Esophagus muscularis mucosa (tissue), 4 donors: Measurements from ENCODE around the gene MFAP3. TPM values are rescaled to one million over a fixed set of nuclear protein-coding genes. Genes with fewer than 3 reads are reported as not detected.
"Not testable (repeated sequence)": the region's sequence is repeated elsewhere in the genome, so short reads cannot be mapped to it uniquely, and the experiment has no call there.

Experiments
- DNase-seq: peaks from one replicate; pipeline ENCODE4 v3.0.0-alpha.2; 2017; ENCODE audit errors: extremely low spot score
- H3K27ac ChIP-seq, 4 donors: fragments of 200-600 bp; sonication (generic); replicated peaks in 1 of 4; 1 replicate in 3 of 4; 2 replicates in 1 of 4; pipeline ENCODE4 v1.5.1; 2016 to 2019; ENCODE audit warnings: mild to moderate bottlenecking in 1 of 4
- H3K27me3 ChIP-seq, 4 donors: fragments of 200-600 bp; sonication (generic); one replicate each; pipeline versions ENCODE4 v1.5.1 to v1.6.0; 2016 to 2019
- H3K36me3 ChIP-seq, 4 donors: fragments of 200-600 bp; sonication (generic); one replicate each; pipeline ENCODE4 v1.5.1; 2016 to 2019
- H3K4me1 ChIP-seq, 4 donors: fragments of 200-600 bp; sonication (generic); one replicate each; pipeline ENCODE4 v1.5.1; 2016 to 2019
- H3K4me3 ChIP-seq, 4 donors: fragments of 200-600 bp; sonication (generic); 1 replicate in 2 of 4; 2 replicates in 2 of 4; pipeline ENCODE4 v1.5.1; 2016 to 2019; ENCODE audit warnings: mild to moderate bottlenecking in 4 of 4, moderate library complexity in 1 of 4
- H3K9me3 ChIP-seq, 4 donors: fragments of 200-600 bp; sonication (generic); 1 replicate in 3 of 4; 2 replicates in 1 of 4; pipeline ENCODE4 v1.5.1; 2016 to 2019
- CTCF ChIP-seq, 3 experiments: fragments of 200-600 bp in 2 of 3; fragments of 450-650 bp in 1 of 3; sonication (generic) in 2 of 3; IDR thresholded peaks; one replicate each; pipeline ENCODE4 v1.5.1; 2017 to 2019; ENCODE audit warnings: antibody characterized with exemption in 3 of 3, mild to moderate bottlenecking in 2 of 3, moderate library complexity in 1 of 3
- EP300 ChIP-seq: sonication (generic); formaldehyde crosslinking; IDR thresholded peaks from one replicate; pipeline ENCODE4 v1.6.1; 2017; ENCODE audit warnings: antibody characterized with exemption
- POLR2A ChIP-seq: fragments of 450-650 bp; IDR thresholded peaks from one replicate; pipeline ENCODE4 v1.6.1; 2017; ENCODE audit warnings: antibody characterized with exemption, moderate library complexity, mild to moderate bottlenecking, low read depth
- POLR2AphosphoS5 ChIP-seq, 2 donors: sonication (generic); formaldehyde crosslinking; IDR thresholded peaks; one replicate each; pipeline ENCODE4 v1.6.1; 2017; ENCODE audit warnings: antibody characterized with exemption in 2 of 2
- WGBS: methylation state at CpG from one replicate; pipeline ENCODE4 v1.1.5; 2018; 5-methylcytosine and 5-hydroxymethylcytosine counted together
- intact Hi-C: fragments of 100-400 bp; cut with DNase I; formaldehyde crosslinking; loops from one replicate; pipeline ENCODE4 v1.15.1; 2023
- total RNA-seq, 4 donors: library from RNA; depleted of rRNA; stranded (reverse); fragments of >200 nt; gene quantifications; one replicate each; pipeline versions ENCODE4 v1.1.0 to v1.2.1, GENCODE V29; 2016

MFAP3 gene
- total RNA-seq, 4 donors from 2014 or later, result 22.0 to 35.3 (median 29.7) TPM

GRCh38 chr5:154065971-154066370 lies 27.2 kb downstream of the MFAP3 start:
- TF ChIP-seq POLR2AphosphoS5 (IDR thresholded peaks at IDR 0.05) (no peak), POLR2A (no peak), EP300 (no peak), CTCF (IDR thresholded peaks at IDR 0.05) (no peak)
- H3K4me3 ChIP-seq, result no peak overlapping the region
- no peaks in the 10 kb centered on the region for H3K9me3 ChIP-seq
- H3K27ac ChIP-seq, result no peak overlapping the region
- intact Hi-C loops, result no loop called here
- H3K27me3 ChIP-seq, result no peaks in the 10 kb centered on the region
- H3K36me3 ChIP-seq, result no peaks in the 10 kb centered on the region
- no peak for DNase-seq
- no peaks in the 10 kb centered on the region for H3K4me1 ChIP-seq

GRCh38 chr5:154069854-154070253 lies 31.1 kb downstream of the MFAP3 start:
- H3K4me3 ChIP-seq, H3K36me3 ChIP-seq, intact Hi-C loops, H3K27me3 ChIP-seq, H3K27ac ChIP-seq, H3K9me3 ChIP-seq, DNase-seq: not testable (repeated sequence)
- H3K4me1 ChIP-seq, result peaks cover 4 to 10% (median 10%) of the 10 kb centered on the region in 4 donors
- WGBS, result 90% methylated on average over 5 of the region's 5 CpGs

GRCh38 chr5:154071799-154072413 lies 33.1 kb downstream of the MFAP3 start:
- no peak for TF ChIP-seq CTCF (IDR thresholded peaks at IDR 0.05)
- TF ChIP-seq POLR2AphosphoS5 (IDR thresholded peaks at IDR 0.05), result no peak
- TF ChIP-seq EP300, result no peak
- no peak for TF ChIP-seq POLR2A
- Histone ChIP-seq H3K27ac (no peak overlapping the region), H3K9me3 (no peaks in the 10 kb centered on the region), H3K4me1 (peaks cover 7 to 10% (median 10%) of the 10 kb centered on the region in 4 donors), H3K27me3 (no peaks in the 10 kb centered on the region), H3K4me3 (no peak overlapping the region), H3K36me3 (no peaks in the 10 kb centered on the region)
- no peak for DNase-seq
- 68% methylated on average over 2 of the region's 2 CpGs for WGBS
- intact Hi-C loops, result loop anchor here (1.0 to 2.0 kb wide), 2 partner anchors 108 to 333 kb away; no protein-coding TSS in a partner anchor

- no peaks in the 10 kb centered on the region for H3K9me3 ChIP-seq
- intact Hi-C loops, result loop anchor here (1.0 to 2.0 kb wide), 2 partner anchors 108 to 332 kb away; no protein-coding TSS in a partner anchor
- 37% methylated on average over 18 of the region's 18 CpGs for WGBS
- peak; percentile 94 for DNase-seq
- H3K27me3 ChIP-seq, result no peaks in the 10 kb centered on the region
- TF ChIP-seq POLR2AphosphoS5 (IDR thresholded peaks at IDR 0.05), result peak in 1 of 2 donors; percentile 43
- no peak for TF ChIP-seq POLR2A
- TF ChIP-seq CTCF (IDR thresholded peaks at IDR 0.05), result peak; percentile 89 to 94 (median 93)
- no peak overlapping the region for H3K4me3 ChIP-seq
- no peaks in the 10 kb centered on the region for H3K36me3 ChIP-seq
- peaks cover 10 to 15% (median 12%) of the 10 kb centered on the region in 4 donors for H3K4me1 ChIP-seq
- no peak overlapping the region for H3K27ac ChIP-seq
Measured at GRCh38 chr5:154072414-154073171, 33.8 kb downstream of the MFAP3 start.

GRCh38 chr5:154076240-154076922 lies 37.6 kb downstream of the MFAP3 start:
- no peak for DNase-seq
- Histone ChIP-seq H3K4me3 (no peak overlapping the region), H3K9me3 (no peaks in the 10 kb centered on the region), H3K27ac (no peak overlapping the region), H3K27me3 (no peaks in the 10 kb centered on the region), H3K4me1 (peaks cover 17 to 25% (median 23%) of the 10 kb centered on the region in 4 donors), H3K36me3 (no peaks in the 10 kb centered on the region)
- TF ChIP-seq POLR2A (no peak), CTCF (IDR thresholded peaks at IDR 0.05) (no peak), POLR2AphosphoS5 (IDR thresholded peaks at IDR 0.05) (no peak), EP300 (no peak)
- intact Hi-C loops, result no loop called here
- WGBS, result 91% methylated on average over 5 of the region's 5 CpGs
